ENCODE measurements around the gene RAB7A.

- TF ChIP-seq, protein P1, sequence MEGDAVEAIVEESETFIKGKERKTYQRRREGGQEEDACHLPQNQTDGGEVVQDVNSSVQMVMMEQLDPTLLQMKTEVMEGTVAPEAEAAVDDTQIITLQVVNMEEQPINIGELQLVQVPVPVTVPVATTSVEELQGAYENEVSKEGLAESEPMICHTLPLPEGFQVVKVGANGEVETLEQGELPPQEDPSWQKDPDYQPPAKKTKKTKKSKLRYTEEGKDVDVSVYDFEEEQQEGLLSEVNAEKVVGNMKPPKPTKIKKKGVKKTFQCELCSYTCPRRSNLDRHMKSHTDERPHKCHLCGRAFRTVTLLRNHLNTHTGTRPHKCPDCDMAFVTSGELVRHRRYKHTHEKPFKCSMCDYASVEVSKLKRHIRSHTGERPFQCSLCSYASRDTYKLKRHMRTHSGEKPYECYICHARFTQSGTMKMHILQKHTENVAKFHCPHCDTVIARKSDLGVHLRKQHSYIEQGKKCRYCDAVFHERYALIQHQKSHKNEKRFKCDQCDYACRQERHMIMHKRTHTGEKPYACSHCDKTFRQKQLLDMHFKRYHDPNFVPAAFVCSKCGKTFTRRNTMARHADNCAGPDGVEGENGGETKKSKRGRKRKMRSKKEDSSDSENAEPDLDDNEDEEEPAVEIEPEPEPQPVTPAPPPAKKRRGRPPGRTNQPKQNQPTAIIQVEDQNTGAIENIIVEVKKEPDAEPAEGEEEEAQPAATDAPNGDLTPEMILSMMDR (optimal IDR thresholded peaks at IDR 0.05 in 1 of 3, IDR thresholded peaks at IDR 0.05 in 1 of 3, conservative IDR thresholded peaks at IDR 0.05 in 1 of 3; ENCODE audit: extremely low read depth in 1 of 3, insufficient read depth in 2 of 3, low read length in 3 of 3) = no peak
- no peak for TF ChIP-seq EZH2 (IDR thresholded peaks at IDR 0.05; ENCODE audit: low read length)
Observed at GRCh38 chr3:128855569-128855968, 129.6 kb downstream of the RAB7A start.
